DMS153 treated with DMSO at 0.1 percent for 48 hours (cell line): ENCODE data around the gene KIF7.

ENCODE experiments used
- DNase-seq: peaks from one replicate; lab custom pipeline; 2025; ENCODE audit not compliant: unreplicated experiment; lab: John Stamatoyannopoulos, UW

The KIF7 gene

DNA sequence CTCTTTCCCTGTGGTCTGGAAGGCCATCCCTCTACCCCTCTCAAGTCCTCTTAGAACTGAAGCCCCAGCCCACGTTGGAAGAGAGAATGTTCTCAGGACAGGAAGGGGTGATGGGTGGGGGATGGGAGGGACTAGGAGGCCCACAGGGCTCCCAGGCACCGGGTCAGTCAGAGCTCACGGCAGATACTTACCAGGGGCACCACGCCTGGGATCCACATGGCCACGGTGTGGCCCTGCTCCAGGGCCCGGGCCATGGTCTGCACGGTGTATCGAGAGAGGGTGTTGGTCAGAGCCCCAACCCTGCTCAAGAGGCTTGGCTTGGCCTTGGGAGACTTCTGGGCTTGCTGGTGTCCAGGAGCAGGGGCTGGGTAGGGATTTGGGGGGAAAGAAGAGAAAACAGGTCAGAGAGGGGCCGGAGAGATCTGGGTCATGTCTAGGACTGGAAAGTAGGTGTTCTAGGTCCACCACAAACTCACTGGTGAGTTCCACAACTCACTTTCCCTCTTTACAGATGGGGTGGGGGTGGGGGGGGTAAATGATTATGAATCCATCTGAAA is 14.1 kb upstream of the KIF7 start:
- DNase-seq = no peak

DNA sequence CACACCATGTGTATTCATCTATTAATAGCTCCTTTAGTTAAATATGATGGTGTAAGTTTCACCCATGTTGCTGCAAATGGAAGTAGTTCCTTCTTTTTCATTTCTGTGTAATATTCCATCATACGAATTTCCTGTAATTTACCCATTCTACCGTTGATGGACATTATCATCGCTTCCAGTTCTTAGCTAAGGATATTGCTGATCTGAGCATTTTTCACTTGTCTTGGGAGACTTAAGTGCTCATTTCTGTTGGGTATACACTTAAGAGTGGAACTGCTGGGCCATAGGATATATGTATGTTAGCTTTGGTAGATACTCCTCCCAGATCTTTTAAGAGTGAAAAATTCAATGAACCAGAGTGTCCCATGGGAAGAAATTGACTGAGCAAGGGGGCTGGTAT is 12.9 kb upstream of the KIF7 start:
- DNase-seq = no peak

DNA sequence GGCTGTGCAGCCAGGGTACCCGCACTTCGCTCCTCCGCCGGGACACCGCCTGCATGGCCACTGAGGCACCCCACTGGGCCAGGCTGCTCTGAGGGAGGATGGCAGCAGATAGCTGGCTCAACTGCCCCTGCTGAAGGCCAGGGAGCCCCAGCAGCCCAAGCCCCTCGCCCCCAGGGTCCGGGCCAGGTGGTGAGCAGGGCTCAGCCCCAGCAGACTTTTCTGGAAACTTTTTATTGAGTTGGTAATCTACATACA is 12.4 kb upstream of the KIF7 start:
- DNase-seq = no peak

DNA sequence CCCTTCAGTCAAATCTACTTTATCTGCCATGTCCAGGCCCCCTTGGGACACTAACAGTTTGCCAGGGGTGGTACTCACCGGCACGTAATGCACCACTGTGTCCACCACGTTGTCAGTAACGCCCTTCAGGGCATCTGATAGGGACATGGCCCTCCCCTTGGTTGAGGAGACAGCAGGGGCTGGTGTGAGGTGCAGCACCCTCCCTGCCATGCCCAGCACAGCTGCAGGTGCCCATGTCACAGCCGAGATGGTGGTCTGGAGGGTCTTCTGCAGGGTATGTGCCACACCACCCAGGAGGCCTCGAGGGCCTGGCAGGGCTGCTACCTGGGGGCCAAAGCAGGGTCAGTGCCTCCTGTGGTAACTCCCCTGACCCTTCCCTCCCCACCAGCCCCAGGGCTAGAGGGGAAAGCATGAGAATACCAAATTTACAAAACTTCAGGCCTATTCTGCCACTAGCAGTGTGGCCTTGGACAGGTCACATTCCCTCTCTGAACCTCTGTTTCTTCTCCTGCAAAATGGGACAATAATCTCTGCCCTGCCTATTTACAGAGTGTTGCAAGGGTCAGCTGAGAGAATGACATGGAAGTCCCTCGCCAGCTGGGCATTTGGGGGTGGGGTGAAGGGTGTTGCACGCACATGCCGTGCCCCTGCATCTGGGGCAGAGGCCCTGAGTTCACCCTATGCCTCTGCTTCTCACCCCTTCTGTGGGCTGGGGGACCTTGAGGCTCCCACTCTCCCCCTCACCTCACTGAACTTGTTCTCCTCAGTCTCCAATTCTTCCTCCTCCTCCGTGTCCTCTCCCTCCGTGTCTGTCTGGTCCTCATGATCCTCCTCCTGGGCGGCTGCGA is 11.8 kb upstream of the KIF7 start:
- DNase-seq = no peak

DNA sequence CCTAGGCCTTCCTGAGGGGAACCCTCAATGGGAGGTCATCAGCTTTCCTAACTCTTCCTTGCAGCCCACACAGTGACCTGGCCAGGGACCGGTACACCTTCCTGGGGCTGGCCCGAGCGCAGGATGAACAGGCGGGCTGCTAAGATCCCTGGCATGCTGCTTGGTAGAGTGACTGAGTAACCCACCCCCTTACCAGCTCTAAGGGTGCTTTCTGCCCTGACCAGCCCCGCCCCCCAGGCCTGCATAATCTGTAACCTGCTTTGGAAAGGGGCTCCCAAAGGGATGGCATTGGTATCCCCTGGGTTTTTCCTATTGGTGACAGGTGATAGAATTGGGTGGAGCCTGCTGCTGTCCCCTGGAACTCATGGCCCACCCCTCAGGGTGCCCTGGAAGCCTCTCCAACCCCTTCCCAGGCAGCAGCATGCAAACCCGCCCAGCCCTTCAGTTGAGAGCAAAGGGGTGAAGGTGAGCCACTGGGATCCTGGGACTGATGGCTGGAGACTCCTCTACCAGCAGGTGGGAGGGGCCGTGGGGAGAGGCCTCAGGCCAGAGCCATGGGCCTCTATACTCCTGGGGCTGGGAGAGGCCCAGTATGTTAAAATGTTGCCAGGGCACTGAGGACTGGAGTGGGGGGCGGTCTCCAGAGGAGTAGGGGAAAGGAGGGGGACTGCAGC is 11.1 kb upstream of the KIF7 start:
- no peak for DNase-seq

DNA sequence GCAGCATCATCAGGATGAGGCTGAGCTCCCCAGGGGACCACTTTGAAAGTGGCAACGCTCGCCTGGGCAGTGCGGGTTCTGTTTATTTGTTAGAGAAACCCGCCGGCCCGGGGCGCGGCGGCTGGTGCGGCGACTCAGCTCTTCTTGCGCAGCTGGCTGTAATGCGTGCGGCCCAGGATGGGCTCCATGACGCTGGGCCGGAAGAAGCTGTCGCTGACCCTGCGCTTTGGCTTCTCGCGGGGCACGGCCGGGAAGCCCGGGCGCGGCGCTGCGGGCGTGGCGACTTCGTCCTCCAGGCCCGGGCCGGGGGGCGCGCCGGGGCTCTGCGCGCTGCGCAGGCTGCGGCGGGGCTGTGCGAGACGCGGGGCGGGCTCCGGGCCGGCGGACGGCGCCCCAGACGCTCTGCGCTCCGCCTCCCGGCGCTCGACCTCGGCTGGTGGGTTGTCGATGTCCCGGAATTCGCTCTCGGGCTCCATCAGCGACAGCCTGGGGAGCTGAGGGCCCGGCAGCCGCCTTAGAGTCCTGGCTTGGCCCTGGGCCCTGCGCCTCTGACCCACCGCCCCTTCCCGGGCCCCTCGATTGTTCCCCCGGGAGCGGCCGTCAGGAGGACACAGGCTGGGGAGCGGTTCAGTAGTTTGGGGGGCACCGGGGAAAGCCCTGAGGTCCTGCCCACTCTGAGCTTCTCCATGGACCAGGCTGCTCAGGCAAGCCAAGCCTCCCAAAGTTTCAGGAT is 10.3 kb upstream of the KIF7 start:
- DNase-seq = no peak

DNA sequence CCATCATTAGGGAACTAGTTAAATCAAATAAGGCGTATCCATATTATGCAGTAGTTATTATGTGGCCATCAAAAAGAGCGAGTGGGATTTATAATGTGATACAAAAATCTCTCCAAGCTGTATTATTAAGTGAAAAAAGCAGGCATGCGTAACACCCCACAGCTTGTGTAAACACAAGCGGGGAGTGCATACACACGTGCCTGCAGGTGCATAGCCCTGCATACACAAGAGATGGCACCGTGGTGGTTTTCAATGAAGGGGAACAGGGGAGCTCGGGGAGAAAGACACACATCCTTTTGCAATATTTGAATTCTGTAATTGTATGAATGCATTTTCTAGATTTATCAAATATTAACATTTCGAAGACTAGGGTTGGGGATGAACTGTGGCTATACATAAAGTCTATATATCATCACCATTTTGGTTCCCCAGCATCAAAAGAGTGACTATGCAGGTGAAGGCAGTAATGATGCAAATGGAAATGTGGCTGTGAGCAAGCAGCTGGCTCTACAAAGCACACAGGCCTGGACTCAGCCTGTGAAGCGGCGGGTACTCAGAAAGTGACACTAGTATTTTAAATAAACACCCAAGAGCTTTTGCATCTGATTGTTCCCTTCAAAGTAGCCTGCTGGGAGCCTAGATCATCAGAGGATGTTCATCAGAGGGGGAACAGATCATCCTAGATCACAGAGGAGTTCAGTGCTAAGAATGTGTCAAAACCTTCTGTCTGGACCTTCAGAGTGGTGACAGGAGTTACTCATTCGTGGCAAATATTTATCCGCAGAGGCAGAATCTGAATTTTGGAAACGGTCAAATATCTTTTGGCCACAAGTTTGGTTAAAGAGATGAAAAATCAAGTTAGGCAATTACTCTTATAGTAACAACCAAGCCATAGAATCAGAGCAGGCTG is 9.4 kb upstream of the KIF7 start:
- no peak for DNase-seq

DNA sequence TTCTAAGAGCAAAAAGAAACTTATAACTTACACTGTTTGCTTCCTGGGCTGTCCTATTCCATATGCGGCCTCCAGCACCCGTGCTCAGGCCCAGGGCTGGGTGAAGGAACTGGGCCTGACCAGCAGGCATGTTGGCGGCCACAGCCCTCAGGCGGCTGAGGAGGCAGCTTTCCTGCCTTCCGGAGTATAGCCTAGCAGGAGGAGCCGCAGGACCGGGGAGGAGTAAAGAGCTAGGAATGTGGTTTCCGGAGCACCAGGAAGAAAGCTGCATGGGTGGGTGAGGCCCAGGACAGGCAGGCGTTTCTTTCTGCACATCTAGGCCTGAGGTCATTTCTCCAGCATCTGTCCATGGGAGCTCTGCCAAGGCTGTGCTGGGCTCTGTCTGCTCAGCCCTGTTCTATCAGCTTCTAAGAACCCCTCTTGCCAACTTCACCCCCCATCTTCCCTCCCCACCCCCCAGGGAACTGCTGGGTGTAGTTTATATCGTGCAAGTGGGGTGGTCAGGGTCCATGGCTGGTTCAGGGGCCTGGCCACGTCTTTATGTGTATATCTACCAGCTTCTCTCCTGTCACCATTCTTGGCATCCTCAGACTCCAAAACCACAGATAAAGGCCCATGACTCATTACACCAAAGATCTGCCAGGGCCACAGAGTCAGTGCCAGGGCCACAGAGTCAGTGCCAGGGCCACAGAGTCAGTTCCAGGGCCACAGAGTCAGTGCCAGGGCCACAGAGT is 7.8 kb upstream of the KIF7 start:
- no peak for DNase-seq

DNA sequence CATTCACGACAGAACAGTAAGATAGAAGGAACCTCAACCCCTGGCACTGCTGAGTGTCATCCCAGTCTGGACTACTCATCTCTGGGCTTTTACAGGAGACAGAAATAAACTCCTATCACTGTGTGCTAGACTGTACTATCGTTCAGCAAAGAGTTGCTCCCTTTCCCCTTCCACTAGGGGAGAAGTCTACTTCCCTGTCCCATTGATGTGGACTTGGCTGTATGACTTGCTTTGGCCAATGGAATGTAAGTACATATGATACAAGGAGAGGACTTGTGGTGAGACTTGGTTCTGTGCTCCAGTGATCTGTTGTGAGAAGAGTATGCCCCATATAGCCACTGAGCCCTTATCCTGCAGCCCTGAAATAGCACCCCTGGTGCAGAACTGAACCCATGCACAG is 5.3 kb upstream of the KIF7 start:
- DNase-seq = no peak

DNA sequence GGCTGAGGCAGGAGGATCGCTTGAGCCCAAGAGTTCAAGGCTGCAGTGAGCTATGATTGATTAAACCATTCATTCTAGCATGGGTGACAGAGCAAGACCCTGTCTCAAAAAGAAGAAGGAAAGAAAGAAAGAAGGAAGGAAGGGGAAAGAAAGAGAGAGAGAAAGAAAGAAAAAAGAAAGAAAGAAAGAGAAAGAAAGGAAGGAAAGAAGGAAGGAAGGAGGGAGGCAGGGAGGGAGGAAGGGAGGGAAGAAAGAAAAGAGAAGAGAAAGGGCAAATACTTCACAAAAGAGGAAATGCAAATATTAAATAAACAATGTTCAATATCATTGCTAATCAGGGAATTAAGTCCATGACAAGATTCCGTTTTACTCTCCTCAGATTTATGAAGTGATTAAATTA is 4.0 kb upstream of the KIF7 start:
- no peak for DNase-seq

DNA sequence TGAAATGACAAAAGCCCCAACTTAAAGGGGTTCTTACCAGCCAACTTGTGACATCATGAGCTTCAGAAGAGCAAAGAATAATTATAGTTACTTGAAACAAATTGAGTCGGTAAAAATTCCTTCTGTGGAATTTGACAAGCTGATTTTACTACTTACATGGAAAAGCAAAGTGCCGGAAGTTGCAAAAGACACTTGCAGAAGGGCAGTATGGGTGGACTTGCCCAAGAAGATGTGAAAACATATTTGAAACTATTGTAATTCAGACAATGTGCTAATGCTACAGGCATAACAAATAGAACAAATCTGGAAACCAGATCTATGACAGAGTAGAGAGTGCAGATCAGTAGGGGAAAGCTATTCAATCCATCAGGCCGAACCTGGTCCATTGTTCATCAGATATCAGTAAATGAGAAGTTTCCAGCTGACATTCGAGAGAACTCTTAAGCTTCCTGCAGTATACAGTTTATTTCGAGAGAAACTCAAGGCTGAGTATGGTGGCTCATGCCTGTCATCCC is 2.5 kb upstream of the KIF7 start:
- no peak for DNase-seq

DNA sequence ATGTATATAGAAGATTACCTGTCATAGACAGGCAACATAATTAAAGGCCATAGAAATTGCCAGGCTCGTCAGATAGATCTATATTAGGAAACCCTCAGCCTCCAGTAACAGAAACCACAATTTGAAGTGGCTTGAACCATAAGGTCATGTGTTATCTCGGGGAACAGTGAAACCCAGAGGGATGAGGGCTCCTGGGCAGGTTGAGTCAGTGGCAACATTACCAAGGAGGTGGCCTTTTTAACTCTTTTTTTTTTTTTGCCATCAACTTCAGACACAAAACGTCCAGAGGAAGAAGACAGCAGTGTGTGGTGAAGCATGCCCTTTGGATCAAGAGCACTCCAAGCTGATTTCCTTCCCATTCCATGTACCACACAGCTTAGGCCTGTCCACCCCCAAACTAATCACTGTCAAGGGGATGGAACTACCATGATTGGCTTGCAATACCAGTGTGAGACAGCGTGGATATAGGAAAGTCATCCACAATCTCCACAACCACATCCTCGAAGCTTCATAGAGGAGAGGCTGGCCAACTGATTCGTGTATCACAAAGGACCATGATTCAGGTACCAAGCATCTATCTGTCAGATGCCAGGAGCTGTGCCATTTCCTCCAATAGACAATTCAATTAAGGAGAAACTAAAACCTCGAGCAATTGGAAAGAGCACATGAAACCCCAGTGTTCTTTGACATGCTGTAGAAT is 999 bp upstream of the KIF7 start:
- DNase-seq = no peak

DNA sequence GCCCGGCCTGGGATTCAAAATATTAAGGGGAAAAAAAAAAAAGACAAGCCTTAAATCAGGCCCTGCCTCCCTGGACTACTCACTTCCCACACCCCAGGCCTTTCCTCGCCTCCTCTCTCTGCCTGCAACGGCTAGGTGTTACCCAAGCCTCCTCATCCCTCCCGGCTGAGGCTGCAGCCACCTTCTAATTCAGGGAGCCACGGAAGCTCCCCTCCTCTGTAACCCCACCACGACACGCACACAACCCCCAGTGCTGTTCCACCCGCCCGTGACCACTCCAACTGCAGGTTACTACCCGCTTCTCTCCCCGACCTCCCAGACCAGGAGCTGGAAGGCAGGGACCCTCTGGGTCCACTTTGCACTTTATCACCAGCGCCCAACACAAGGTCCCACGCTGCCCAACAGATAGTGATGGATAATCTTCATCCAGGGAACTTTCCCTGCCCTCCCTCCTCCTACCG is 936 bp downstream of the KIF7 start:
- no peak for DNase-seq

DNA sequence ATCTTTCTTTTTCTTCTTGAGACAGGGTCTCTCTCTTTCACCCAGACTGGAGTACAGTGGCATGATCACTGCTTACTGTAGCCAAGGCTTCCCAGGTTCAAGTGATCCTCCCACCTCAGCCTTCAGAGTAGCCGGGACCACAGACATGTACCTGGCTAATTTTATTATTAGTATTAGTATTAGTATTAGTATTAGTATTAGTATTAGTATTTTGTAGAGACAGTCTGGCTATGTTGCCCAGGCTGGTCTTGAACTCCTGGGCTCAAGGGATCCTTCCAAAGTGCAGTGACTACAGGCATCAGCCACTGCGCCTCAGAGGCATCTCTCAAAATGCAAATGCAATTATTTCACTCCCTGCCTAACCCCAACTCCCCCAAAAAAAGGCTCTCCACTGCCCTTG is 1.7 kb downstream of the KIF7 start:
- DNase-seq = no peak

DNA sequence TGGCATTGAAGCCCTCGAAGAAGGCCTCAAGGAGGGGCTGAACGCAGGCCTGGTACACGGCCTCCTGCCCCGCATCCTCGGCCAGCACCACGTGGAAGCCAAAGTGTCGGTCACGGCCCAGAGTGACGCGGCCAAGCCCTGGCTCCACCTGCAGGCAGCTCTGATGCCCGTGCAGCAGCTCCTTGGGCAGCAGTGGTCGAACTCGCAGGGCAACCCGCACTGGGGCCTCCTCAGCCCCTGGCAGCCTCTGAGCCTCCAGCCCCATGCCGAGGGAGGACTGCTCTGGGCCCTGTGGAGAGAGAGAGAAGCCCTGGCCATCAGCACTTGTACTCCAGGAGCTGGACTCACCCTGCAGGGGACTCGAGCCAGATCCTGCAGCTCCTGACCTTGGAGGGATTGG is 2.6 kb downstream of the KIF7 start:
- DNase-seq = no peak

DNA sequence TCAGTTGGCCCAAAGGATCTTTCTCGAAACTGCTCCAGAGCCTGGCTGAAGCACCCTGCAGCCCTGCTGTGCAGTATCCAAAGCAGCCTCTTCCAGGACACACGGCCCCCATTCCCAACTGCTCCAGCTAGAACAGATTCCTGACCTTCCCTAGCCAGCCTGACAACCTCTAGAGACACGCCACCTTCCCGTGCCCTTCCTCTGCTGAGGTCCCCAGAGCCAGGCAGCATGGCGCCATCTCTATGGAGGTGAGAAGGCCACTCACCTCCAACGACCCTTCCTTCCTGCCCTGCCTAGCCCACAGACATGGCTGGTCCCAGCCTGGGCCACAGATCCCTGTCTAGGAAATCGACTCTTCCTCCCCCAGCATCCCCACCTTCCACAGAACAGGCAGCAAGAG is 3.1 kb downstream of the KIF7 start:
- no peak for DNase-seq

DNA sequence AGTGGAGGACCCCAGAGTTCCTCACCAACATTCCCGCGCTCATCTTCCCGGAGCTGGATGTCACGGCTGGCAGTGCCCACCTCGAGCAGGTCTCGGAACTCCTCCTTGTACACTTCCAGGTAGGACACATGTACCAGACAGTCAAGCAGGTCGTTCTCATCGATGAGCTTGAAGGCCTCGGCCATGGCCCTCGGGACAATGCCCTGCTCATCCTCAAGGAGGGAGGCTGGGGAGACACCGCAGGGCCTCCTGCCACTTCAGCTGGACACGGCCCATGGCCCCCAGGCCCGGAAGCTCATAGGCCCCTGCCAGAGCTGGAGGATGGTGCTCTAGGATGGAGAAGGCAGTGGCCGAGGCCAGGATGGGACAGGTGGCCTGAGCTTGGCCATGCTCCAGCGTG is 5.6 kb downstream of the KIF7 start:
- no peak for DNase-seq

DNA sequence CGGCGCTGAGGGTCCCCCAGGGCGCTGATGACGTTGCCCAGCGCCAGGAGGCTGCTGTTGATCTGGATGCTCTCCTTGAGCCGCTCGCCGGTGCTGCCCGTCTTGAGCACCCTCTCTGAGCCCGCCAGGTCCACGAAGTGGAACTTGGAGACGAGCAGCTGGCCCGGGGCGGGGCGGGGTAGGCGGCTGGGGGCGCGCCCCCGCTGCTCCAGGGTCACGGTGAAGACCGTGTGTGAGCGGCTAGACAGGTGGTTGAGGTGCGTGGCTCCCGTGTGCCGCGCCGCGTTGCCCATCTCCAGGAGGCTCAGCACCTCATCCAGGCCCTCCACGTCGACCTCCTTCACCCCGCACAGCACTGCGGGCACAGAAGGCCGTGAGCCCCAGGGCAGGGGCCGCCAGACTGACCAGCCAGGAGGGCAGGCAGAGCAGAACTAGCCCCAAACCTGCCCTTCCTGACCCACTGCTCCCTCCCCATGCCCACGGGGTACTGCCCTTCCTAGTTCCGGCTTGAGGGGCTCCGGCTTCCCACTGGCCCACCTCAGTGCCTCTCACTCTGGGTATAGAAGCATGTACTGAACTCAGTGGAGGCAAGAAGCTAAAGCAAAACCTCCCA is 6.1 kb downstream of the KIF7 start:
- no peak for DNase-seq
